ENCODE measurements around the gene ELOVL6. TPM values are rescaled to one million over a fixed set of nuclear protein-coding genes. Genes with fewer than 3 reads are reported as not detected.

ELOVL6 gene
- total RNA-seq, 4 donors from 2014 or later = 5.5 to 12.9 (median 9.7) TPM; not detected in 1

DNA sequence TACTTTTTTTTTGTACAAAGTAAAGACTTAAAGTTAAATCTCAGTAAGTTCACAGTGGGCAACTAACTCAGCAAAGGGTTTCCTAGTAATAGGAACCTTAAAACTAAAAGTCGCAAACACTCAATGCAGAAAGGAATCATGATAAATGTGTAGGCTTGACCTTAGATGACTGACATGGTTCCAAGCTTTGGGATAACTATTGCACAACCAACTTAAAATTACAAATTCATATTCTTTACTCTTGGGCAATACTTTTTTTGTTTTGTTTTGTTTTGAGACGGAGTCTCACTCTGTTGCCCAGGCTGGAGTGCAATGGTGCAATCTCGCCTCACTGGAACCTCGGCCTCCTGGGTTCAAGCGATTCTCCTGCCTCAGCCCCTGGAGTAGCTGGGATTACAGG is 8.2 kb downstream of the ELOVL6 start:
- Histone ChIP-seq H3K9me3 (no peaks in the 10 kb centered on the region), H3K4me3 (no peak overlapping the region), H3K36me3 (no peaks in the 10 kb centered on the region), H3K4me1 (no peaks in the 10 kb centered on the region), H3K27ac (no peak overlapping the region), H3K27me3 (no peaks in the 10 kb centered on the region)
- DNase-seq = no peak
- TF ChIP-seq POLR2A (IDR thresholded peaks at IDR 0.05) = no peak
- no peak for TF ChIP-seq CTCF (IDR thresholded peaks at IDR 0.05)
- intact Hi-C loops (cut with DNase I; ENCODE audit: low total_unique reads) = no loop called here

DNA sequence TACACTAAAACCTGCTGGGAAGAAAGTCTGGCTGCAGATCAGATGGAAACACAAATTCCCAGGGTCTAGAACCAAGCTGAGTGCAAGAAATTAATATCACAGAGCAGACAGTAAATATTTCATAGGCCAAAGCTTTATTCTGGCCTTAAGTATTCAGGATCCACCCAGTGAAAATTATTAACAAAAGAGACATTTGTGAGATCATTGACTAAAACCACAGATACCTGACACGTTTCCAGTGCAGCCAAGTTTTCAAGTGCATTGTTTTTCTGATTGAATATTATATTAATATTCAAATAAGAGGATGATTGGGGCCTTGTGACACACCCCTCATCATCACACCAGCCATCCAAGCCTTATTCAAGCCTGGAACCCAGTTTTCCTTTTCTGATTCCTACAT is 10.3 kb downstream of the ELOVL6 start:
- no peak for DNase-seq
- H3K36me3 ChIP-seq = no peaks in the 10 kb centered on the region

GRCh38 chr4:110184791-110185155 is 13.6 kb downstream of the ELOVL6 start:
- H3K4me3 ChIP-seq = no peak overlapping the region

More for the DNA sequence above, 10.3 kb downstream of the ELOVL6 start:
- TF ChIP-seq CTCF (IDR thresholded peaks at IDR 0.05) (no peak), POLR2A (IDR thresholded peaks at IDR 0.05) (no peak)
- no peak overlapping the region for H3K4me3 ChIP-seq
- intact Hi-C loops (cut with DNase I; ENCODE audit: low total_unique reads) = no loop called here
- no peak overlapping the region for H3K27ac ChIP-seq
- H3K4me1 ChIP-seq = no peaks in the 10 kb centered on the region
- no peaks in the 10 kb centered on the region for H3K9me3 ChIP-seq
- no peaks in the 10 kb centered on the region for H3K27me3 ChIP-seq

DNA sequence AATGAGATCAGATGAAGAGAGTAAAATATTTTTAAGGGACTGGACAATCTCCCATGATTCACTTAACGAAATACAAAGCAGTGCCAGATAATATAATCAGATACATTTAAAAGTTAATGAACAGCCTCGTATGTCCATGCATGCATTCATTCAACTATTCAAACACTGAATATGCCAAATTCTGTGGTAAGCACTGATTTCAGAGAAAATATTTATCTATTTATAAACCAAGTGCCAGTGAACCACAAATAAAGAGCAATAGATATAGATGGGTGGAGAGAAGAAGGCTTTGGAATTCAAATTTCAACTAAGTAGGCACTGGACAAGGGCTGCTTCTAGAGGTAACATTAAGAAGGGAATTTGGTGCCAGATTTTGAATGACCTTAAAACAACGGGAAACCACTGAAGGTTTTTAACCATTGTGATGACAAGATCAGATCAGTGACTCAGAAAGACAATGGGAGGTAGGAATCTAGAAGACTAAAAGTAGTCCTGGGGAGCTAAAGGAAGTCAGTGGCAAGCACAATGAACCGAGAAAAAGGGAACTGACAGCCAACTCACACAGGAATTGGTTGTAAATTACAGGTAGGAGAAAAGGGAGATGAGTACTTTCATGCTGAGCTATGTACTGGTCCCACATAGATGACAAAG is 14.2 kb downstream of the ELOVL6 start:
- Histone ChIP-seq H3K27ac (no peak overlapping the region), H3K4me3 (no peak overlapping the region), H3K9me3 (no peaks in the 10 kb centered on the region), H3K36me3 (no peaks in the 10 kb centered on the region), H3K27me3 (no peaks in the 10 kb centered on the region), H3K4me1 (no peaks in the 10 kb centered on the region)
- intact Hi-C loops (cut with DNase I; ENCODE audit: low total_unique reads) = no loop called here
- TF ChIP-seq CTCF (IDR thresholded peaks at IDR 0.05) = no peak
- no peak for TF ChIP-seq POLR2A (IDR thresholded peaks at IDR 0.05)
- no peak for DNase-seq

More at GRCh38 chr4:110184791-110185155, 13.6 kb downstream of the ELOVL6 start:
- Histone ChIP-seq H3K4me1 (no peaks in the 10 kb centered on the region), H3K27ac (no peak overlapping the region), H3K9me3 (no peaks in the 10 kb centered on the region), H3K36me3 (no peaks in the 10 kb centered on the region), H3K27me3 (no peaks in the 10 kb centered on the region)
- TF ChIP-seq CTCF (IDR thresholded peaks at IDR 0.05) (no peak), POLR2A (IDR thresholded peaks at IDR 0.05) (no peak)
- DNase-seq = no peak
- intact Hi-C loops (cut with DNase I; ENCODE audit: low total_unique reads) = no loop called here

- Histone ChIP-seq H3K27ac (no peak overlapping the region), H3K4me1 (no peaks in the 10 kb centered on the region), H3K36me3 (no peaks in the 10 kb centered on the region), H3K27me3 (no peaks in the 10 kb centered on the region), H3K9me3 (no peaks in the 10 kb centered on the region), H3K4me3 (no peak overlapping the region)
- TF ChIP-seq POLR2A (IDR thresholded peaks at IDR 0.05) (no peak), CTCF (IDR thresholded peaks at IDR 0.05) (no peak)
- intact Hi-C loops (cut with DNase I; ENCODE audit: low total_unique reads) = no loop called here
- no peak for DNase-seq
Measured at GRCh38 chr4:110183643-110184042, 14.8 kb downstream of the ELOVL6 start.
